Activated T-helper 17 cell treated with anti-CD3 and anti-CD28 coated beads, Interleukin-2, amount 50 U/mL, for 72 hours (primary cell): ENCODE results near the gene OTOG. TPM values are rescaled to one million over a fixed set of nuclear protein-coding genes. Genes with fewer than 3 reads are reported as not detected.
A peak's percentile ranks its signal among the peaks of the same experiment; 100 is the strongest.

Experiments used
- ATAC-seq: fragments of 150-1000 bp; cut with Tn5 transposase; replicated peaks from 2 replicates; pipeline ENCODE4 v1.10.0; 2021; ENCODE audit warnings: mild to moderate bottlenecking, moderate library complexity
- H3K27ac Mint-ChIP-seq: one replicate; pipeline ENCODE4 v1.8.0; 2022; ENCODE audit warnings: mixed read lengths
- H3K27me3 Mint-ChIP-seq: one replicate; pipeline ENCODE4 v1.8.0; 2022; ENCODE audit warnings: mixed read lengths
- H3K36me3 Mint-ChIP-seq: one replicate; pipeline ENCODE4 v1.8.0; 2022; ENCODE audit warnings: low read depth, mild to moderate bottlenecking, mixed read lengths
- H3K4me1 Mint-ChIP-seq: one replicate; pipeline ENCODE4 v1.8.0; 2022; ENCODE audit warnings: mixed read lengths
- H3K4me3 Mint-ChIP-seq: one replicate; pipeline ENCODE4 v1.8.0; 2022; ENCODE audit warnings: mild to moderate bottlenecking, mixed read lengths
- H3K9me3 Mint-ChIP-seq: one replicate; pipeline ENCODE4 v1.8.0; 2022; ENCODE audit warnings: mixed read lengths
- total RNA-seq, 2 donors: library from RNA; stranded (reverse); gene quantifications; one replicate each; pipeline ENCODE4 v1.2.3, GENCODE V29; 2022

OTOG gene
- total RNA-seq, 2 donors from 2014 or later: not detected

GRCh38 chr11:17558025-17558780 is 11.1 kb downstream of the OTOG start:
- no peak overlapping the region for H3K27ac Mint-ChIP-seq
- H3K4me3 Mint-ChIP-seq: no peak overlapping the region
- no peak for ATAC-seq
- H3K27me3 Mint-ChIP-seq: peaks cover 21% of the 10 kb centered on the region
- no peaks in the 10 kb centered on the region for H3K36me3 Mint-ChIP-seq
- no peaks in the 10 kb centered on the region for H3K9me3 Mint-ChIP-seq
- H3K4me1 Mint-ChIP-seq: no peaks in the 10 kb centered on the region

GRCh38 chr11:17558916-17559315 is 11.9 kb downstream of the OTOG start:
- no peak overlapping the region for H3K27ac Mint-ChIP-seq
- H3K36me3 Mint-ChIP-seq: no peaks in the 10 kb centered on the region
- H3K9me3 Mint-ChIP-seq: no peaks in the 10 kb centered on the region
- no peaks in the 10 kb centered on the region for H3K4me1 Mint-ChIP-seq
- H3K27me3 Mint-ChIP-seq: peaks cover 18% of the 10 kb centered on the region
- no peak for ATAC-seq
- no peak overlapping the region for H3K4me3 Mint-ChIP-seq

GRCh38 chr11:17559341-17560087 is 12.5 kb downstream of the OTOG start:
- Mint-ChIP-seq H3K27me3 (peaks cover 18% of the 10 kb centered on the region), H3K36me3 (no peaks in the 10 kb centered on the region)

GRCh38 chr11:17560281-17561110 is 13.4 kb downstream of the OTOG start:
- no peak for ATAC-seq
- H3K9me3 Mint-ChIP-seq: no peaks in the 10 kb centered on the region
- no peaks in the 10 kb centered on the region for H3K4me1 Mint-ChIP-seq
- no peak overlapping the region for H3K27ac Mint-ChIP-seq
- peaks cover 13% of the 10 kb centered on the region for H3K27me3 Mint-ChIP-seq
- no peaks in the 10 kb centered on the region for H3K36me3 Mint-ChIP-seq
- no peak overlapping the region for H3K4me3 Mint-ChIP-seq

More at GRCh38 chr11:17559341-17560087, 12.5 kb downstream of the OTOG start:
- H3K9me3 Mint-ChIP-seq: no peaks in the 10 kb centered on the region
- no peak for ATAC-seq
- no peak overlapping the region for H3K4me3 Mint-ChIP-seq
- no peaks in the 10 kb centered on the region for H3K4me1 Mint-ChIP-seq
- no peak overlapping the region for H3K27ac Mint-ChIP-seq

- H3K9me3 Mint-ChIP-seq: no peaks in the 10 kb centered on the region
- no peak overlapping the region for H3K4me3 Mint-ChIP-seq
- no peak overlapping the region for H3K27ac Mint-ChIP-seq
- ATAC-seq: no peak
- peaks cover 13% of the 10 kb centered on the region for H3K27me3 Mint-ChIP-seq
- no peaks in the 10 kb centered on the region for H3K4me1 Mint-ChIP-seq
- no peaks in the 10 kb centered on the region for H3K36me3 Mint-ChIP-seq
These were observed 14.0 kb downstream of the OTOG start for GRCh38 chr11:17561111-17561415.

- no peak overlapping the region for H3K4me3 Mint-ChIP-seq
- peaks cover 9% of the 10 kb centered on the region for H3K27me3 Mint-ChIP-seq
- no peak overlapping the region for H3K27ac Mint-ChIP-seq
- ATAC-seq: no peak
- H3K4me1 Mint-ChIP-seq: no peaks in the 10 kb centered on the region
- H3K36me3 Mint-ChIP-seq: no peaks in the 10 kb centered on the region
- H3K9me3 Mint-ChIP-seq: no peaks in the 10 kb centered on the region
These were observed 14.5 kb downstream of the OTOG start for GRCh38 chr11:17561526-17561925.

GRCh38 chr11:17563231-17563646 is 16.2 kb downstream of the OTOG start:
- H3K27ac Mint-ChIP-seq: no peak overlapping the region
- no peak overlapping the region for H3K4me3 Mint-ChIP-seq
- ATAC-seq: no peak
- peaks cover 6% of the 10 kb centered on the region for H3K27me3 Mint-ChIP-seq
- no peaks in the 10 kb centered on the region for H3K9me3 Mint-ChIP-seq
- no peaks in the 10 kb centered on the region for H3K4me1 Mint-ChIP-seq
- H3K36me3 Mint-ChIP-seq: no peaks in the 10 kb centered on the region

- peaks cover 4% of the 10 kb centered on the region for H3K27me3 Mint-ChIP-seq
- H3K4me3 Mint-ChIP-seq: no peak overlapping the region
- no peaks in the 10 kb centered on the region for H3K4me1 Mint-ChIP-seq
- H3K27ac Mint-ChIP-seq: no peak overlapping the region
- ATAC-seq: peak; percentile 7
- H3K9me3 Mint-ChIP-seq: no peaks in the 10 kb centered on the region
- no peaks in the 10 kb centered on the region for H3K36me3 Mint-ChIP-seq
These were observed 17.1 kb downstream of the OTOG start for GRCh38 chr11:17563961-17564686.

- no peaks in the 10 kb centered on the region for H3K9me3 Mint-ChIP-seq
These were observed 17.6 kb downstream of the OTOG start for GRCh38 chr11:17564687-17565042.

GRCh38 chr11:17568944-17569343 is 21.9 kb downstream of the OTOG start:
- H3K36me3 Mint-ChIP-seq: no peaks in the 10 kb centered on the region
- ATAC-seq: no peak
- H3K9me3 Mint-ChIP-seq: no peaks in the 10 kb centered on the region
- no peaks in the 10 kb centered on the region for H3K4me1 Mint-ChIP-seq
- no peak overlapping the region for H3K27ac Mint-ChIP-seq
- H3K27me3 Mint-ChIP-seq: peaks cover 9% of the 10 kb centered on the region
- no peak overlapping the region for H3K4me3 Mint-ChIP-seq

More at GRCh38 chr11:17564687-17565042, 17.6 kb downstream of the OTOG start:
- Mint-ChIP-seq H3K27ac (no peak overlapping the region), H3K4me1 (no peaks in the 10 kb centered on the region), H3K4me3 (no peak overlapping the region), H3K36me3 (no peaks in the 10 kb centered on the region), H3K27me3 (peaks cover 4% of the 10 kb centered on the region)
- ATAC-seq: no peak

GRCh38 chr11:17570034-17570433 is 23.0 kb downstream of the OTOG start:
- no peak for ATAC-seq
- H3K27ac Mint-ChIP-seq: no peak overlapping the region
- H3K4me1 Mint-ChIP-seq: no peaks in the 10 kb centered on the region
- H3K9me3 Mint-ChIP-seq: no peaks in the 10 kb centered on the region
- no peaks in the 10 kb centered on the region for H3K36me3 Mint-ChIP-seq
- H3K27me3 Mint-ChIP-seq: peaks cover 10% of the 10 kb centered on the region
- no peak overlapping the region for H3K4me3 Mint-ChIP-seq

- H3K27ac Mint-ChIP-seq: no peak overlapping the region
- no peak for ATAC-seq
- H3K4me3 Mint-ChIP-seq: no peak overlapping the region
- H3K9me3 Mint-ChIP-seq: no peaks in the 10 kb centered on the region
- no peaks in the 10 kb centered on the region for H3K36me3 Mint-ChIP-seq
- H3K27me3 Mint-ChIP-seq: peaks cover 13% of the 10 kb centered on the region
- no peaks in the 10 kb centered on the region for H3K4me1 Mint-ChIP-seq
These were observed 24.6 kb downstream of the OTOG start for GRCh38 chr11:17571431-17572358.

GRCh38 chr11:17572359-17572690 is 25.3 kb downstream of the OTOG start:
- no peak overlapping the region for H3K27ac Mint-ChIP-seq
- no peak overlapping the region for H3K4me3 Mint-ChIP-seq
- no peak for ATAC-seq
- peaks cover 13% of the 10 kb centered on the region for H3K27me3 Mint-ChIP-seq
- H3K9me3 Mint-ChIP-seq: no peaks in the 10 kb centered on the region
- no peaks in the 10 kb centered on the region for H3K4me1 Mint-ChIP-seq
- H3K36me3 Mint-ChIP-seq: no peaks in the 10 kb centered on the region
